Activated CD8-positive, alpha-beta T cell treated with anti-CD3 and anti-CD28 coated beads, Interleukin-2, amount 10 ng/mL, durations not matched to agents 7 days and 5 days (primary cell): ENCODE data around the gene TMEM151A. TPM values are rescaled to one million over a fixed set of nuclear protein-coding genes. Genes with fewer than 3 reads are reported as not detected.
A peak's percentile ranks its signal among the peaks of the same experiment; 100 is the strongest.
"Not testable (repeated sequence)": the region's sequence is repeated elsewhere in the genome, so short reads cannot be mapped to it uniquely, and the experiment has no call there.

Experiments used
- ATAC-seq: fragments of 150-1000 bp; cut with Tn5 transposase; one replicate; pipeline ENCODE4 v1.10.0; 2021; ENCODE audit warnings: moderate library complexity
- CTCF ChIA-PET: fragments of 350-600 bp; sonication (Branson Sonifier 250); formaldehyde crosslinking; loops from one replicate; lab custom pipeline; 2021; ENCODE audit warnings: antibody characterized with exemption; lab: Charles Lee
- POLR2A ChIA-PET: fragments of 350-600 bp; sonication (Branson Sonifier 250); formaldehyde crosslinking; loops from one replicate; lab custom pipeline; 2021; ENCODE audit warnings: antibody characterized with exemption; lab: Charles Lee
- DNase-seq: peaks from one replicate; pipeline ENCODE4 v3.0.0-alpha.2; 2020
- H3K27ac Mint-ChIP-seq: one replicate; pipeline ENCODE4 v1.8.0; 2021; ENCODE audit warnings: mild to moderate bottlenecking, mixed read lengths
- H3K27me3 Mint-ChIP-seq: one replicate; pipeline ENCODE4 v1.8.0; 2021; ENCODE audit warnings: low read depth, mixed read lengths
- H3K36me3 Mint-ChIP-seq: one replicate; pipeline ENCODE4 v1.8.0; 2021; ENCODE audit warnings: low read depth, mixed read lengths
- H3K4me1 Mint-ChIP-seq: one replicate; pipeline ENCODE4 v1.8.0; 2021; ENCODE audit warnings: low read depth, mixed read lengths
- H3K4me3 Mint-ChIP-seq: one replicate; pipeline ENCODE4 v1.8.0; 2021; ENCODE audit warnings: mild to moderate bottlenecking, mixed read lengths
- H3K9me3 Mint-ChIP-seq: one replicate; pipeline ENCODE4 v1.8.0; 2022; ENCODE audit warnings: mixed read lengths; ENCODE audit not compliant: insufficient read depth
- total RNA-seq, 2 experiments: library from RNA; stranded (reverse); gene quantifications; one replicate each; pipeline ENCODE4 v1.2.3, GENCODE V29; 2021

The TMEM151A gene
- total RNA-seq, 2 experiments from 2014 or later: not detected

- peak; percentile 65 for ATAC-seq
- H3K4me3 Mint-ChIP-seq: peak overlapping the region; percentile 84
- POLR2A ChIA-PET: interaction anchor here (0.6 to 1.8 kb wide), 12 partner anchors 11 to 396 kb away, joined by 3 to 15 read pairs (median 4); partner anchors contain the start of genes RBM14 and YIF1A
- peaks cover 50% of the 10 kb centered on the region for H3K36me3 Mint-ChIP-seq
- no peaks in the 10 kb centered on the region for H3K27me3 Mint-ChIP-seq
- H3K4me1 Mint-ChIP-seq: peaks cover 42% of the 10 kb centered on the region
- H3K27ac Mint-ChIP-seq: peak overlapping the region; percentile 98
- DNase-seq: peak; percentile 90
- H3K9me3 Mint-ChIP-seq: no peaks in the 10 kb centered on the region
- CTCF ChIA-PET: interaction anchor here (0.6 to 6.6 kb wide), 9 partner anchors 14 to 1534 kb away, joined by 3 to 64 read pairs (median 3); partner anchors contain the start of gene MUS81
Observed at GRCh38 chr11:66267379-66268243, 24.1 kb upstream of the TMEM151A start.

DNA sequence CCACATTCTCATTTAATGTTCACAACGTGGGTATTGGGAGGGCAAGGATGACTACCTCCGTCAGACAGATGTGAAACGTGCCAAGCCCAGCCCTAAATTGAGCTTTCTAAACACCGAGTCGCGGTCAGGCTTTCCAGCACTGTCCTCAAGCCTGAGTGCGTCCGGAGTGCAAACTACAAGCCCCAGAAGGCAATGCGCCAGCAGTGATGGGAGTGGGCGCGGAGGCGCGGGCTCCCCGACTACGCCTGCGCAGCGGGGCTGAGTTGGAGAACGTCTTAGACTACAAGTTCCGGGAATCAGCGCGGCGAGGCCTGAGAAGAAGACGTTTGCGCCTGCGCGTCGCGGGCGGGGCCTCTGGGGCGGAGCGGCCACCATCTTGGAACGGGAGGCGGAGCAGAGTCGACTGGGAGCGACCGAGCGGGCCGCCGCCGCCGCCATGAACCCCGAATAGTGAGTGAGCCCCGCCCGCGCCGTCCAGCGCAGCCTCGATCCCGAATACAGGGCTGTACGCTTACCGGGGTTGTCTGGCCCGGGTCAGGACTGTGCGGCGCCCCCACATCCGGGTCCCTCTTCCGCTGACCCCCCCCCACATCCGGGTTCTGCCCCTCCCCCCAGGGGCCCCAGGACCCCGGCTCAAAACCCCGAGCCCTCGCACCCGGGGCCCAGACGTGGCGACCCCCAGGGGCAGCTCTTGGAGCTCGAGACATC, 23.3 kb upstream of the TMEM151A start, which contains the start of gene RAB1B:
Gene RAB1B (plus strand): TSS at position 396 of the 708 bp plus-strand sequence. CDS start 41 bp downstream, at position 437.
- Mint-ChIP-seq H3K4me3 (peak within 1 kb of the TSS; percentile 84), H3K4me1 (peaks cover 49% of the 10 kb centered on the region), H3K27me3 (no peaks in the 10 kb centered on the region), H3K36me3 (peaks cover 51% of the 10 kb centered on the region), H3K27ac (peak within 1 kb of the TSS; percentile 98), H3K9me3 (no peaks in the 10 kb centered on the region)
- ChIA-PET CTCF (interaction anchor here (1.0 to 6.6 kb wide), 7 partner anchors 13 to 409 kb away, joined by 3 to 64 read pairs (median 3); partner anchors contain the start of gene MUS81), POLR2A (interaction anchor here (0.5 to 1.8 kb wide), 13 partner anchors 10 to 397 kb away, joined by 3 to 15 read pairs (median 3); partner anchors contain the start of genes RBM14 and YIF1A)
- ATAC-seq (peak; percentile 86), DNase-seq (peak; percentile 100)

DNA sequence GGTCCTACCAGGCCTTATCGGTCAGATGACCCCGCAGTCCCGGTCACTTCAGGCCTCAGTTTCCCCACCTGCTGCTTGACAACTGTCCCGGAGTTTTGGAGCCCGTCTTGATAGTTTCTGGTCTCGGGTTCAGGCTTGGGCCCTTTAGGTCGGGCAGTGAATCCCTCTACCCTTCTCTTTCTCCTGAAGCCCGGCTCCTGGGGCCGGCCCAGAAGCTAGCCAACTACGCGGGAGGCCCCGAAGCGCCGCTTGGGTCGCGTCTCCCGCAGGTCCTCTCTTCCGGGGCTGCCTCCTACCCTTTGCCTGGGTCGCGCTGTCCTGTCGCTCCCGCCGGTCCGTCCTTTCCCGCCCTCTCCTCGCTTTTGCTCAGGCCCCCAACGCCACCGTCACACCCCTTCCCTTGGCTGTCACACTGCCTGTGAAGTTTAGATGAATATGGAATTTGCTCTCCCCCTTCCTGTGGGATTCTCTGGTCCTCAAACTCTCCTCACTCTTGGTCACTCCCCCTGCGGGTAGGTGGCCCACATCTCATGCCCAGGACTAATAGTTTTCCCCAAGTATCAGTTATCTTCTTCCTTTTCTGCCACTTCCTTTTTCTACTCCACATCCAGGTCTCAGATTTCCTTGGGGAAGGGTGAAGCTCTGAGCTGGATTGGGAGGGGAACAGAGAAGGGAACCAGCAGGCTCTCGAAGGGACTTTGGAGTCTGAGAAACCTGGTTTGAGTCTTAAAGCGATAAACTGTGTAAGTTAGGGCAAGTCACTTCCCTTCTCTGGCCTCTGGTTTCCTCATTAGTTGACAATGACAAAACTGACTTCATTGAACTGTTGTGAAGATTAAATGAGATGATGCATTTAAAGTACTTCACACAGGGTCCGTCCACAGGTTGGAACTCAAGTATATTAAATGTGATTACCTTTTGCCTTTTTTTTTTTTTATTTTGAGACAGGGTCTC, 22.5 kb upstream of the TMEM151A start:
- CTCF ChIA-PET: interaction anchor here (1.1 to 6.6 kb wide), 4 partner anchors 12 to 49 kb away, joined by 3 to 64 read pairs (median 3); no protein-coding TSS in a partner anchor
- Mint-ChIP-seq H3K27ac (peak overlapping the region; percentile 98), H3K36me3 (peaks cover 51% of the 10 kb centered on the region), H3K4me1 (peaks cover 52% of the 10 kb centered on the region), H3K9me3 (no peaks in the 10 kb centered on the region), H3K4me3 (peak overlapping the region; percentile 84), H3K27me3 (no peaks in the 10 kb centered on the region)
- POLR2A ChIA-PET: interaction anchor here (0.5 to 1.8 kb wide), 3 partner anchors 20 to 234 kb away, joined by 3 to 5 read pairs (median 3); partner anchors contain the start of gene YIF1A
- ATAC-seq (no peak), DNase-seq (peak; percentile 38)

GRCh38 chr11:66271816-66272215, 19.9 kb upstream of the TMEM151A start:
- Mint-ChIP-seq H3K27ac (no peak overlapping the region), H3K4me3 (no peak overlapping the region), H3K4me1 (peaks cover 49% of the 10 kb centered on the region), H3K36me3 (peaks cover 59% of the 10 kb centered on the region), H3K9me3 (no peaks in the 10 kb centered on the region), H3K27me3 (no peaks in the 10 kb centered on the region)
- DNase-seq (no peak), ATAC-seq (no peak)
- ChIA-PET CTCF (interaction anchor here (0.6 to 6.6 kb wide), 4 partner anchors 10 to 382 kb away, joined by 3 to 64 read pairs (median 3); no protein-coding TSS in a partner anchor), POLR2A (interaction anchor here (0.7 to 3.0 kb wide), 3 partner anchors 10 to 201 kb away, joined by 3 to 16 read pairs (median 5); no protein-coding TSS in a partner anchor)

DNA sequence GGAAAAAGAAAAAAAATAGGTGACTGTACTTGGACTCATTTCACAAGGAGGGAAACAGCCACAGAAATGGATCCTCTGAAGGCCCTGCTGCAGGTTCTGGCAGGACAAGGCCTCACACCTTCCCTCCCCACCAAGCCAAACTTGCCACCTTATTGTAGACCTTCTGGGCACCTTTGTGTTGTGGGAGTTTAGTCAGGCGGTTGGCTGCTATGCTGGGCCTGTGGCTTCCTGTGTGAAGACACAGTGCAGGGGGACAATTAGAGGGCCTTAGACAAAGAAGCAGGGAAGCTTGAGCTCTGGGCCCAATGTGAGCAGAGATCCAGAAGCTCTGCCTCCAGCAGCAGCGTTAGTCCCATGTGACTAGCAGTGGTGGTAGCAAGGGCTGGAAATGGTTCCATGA, 19.1 kb upstream of the TMEM151A start:
- Mint-ChIP-seq H3K4me1 (peaks cover 50% of the 10 kb centered on the region), H3K36me3 (peaks cover 54% of the 10 kb centered on the region), H3K4me3 (peak overlapping the region; percentile 34), H3K27me3 (no peaks in the 10 kb centered on the region), H3K27ac (peak overlapping the region; percentile 62), H3K9me3 (no peaks in the 10 kb centered on the region)
- DNase-seq: peak; percentile 50
- no peak for ATAC-seq
- ChIA-PET POLR2A (interaction anchor here (0.9 to 3.0 kb wide), 2 partner anchors 9 to 40 kb away, joined by 3 to 16 read pairs; no protein-coding TSS in a partner anchor), CTCF (interaction anchor here (0.7 to 6.6 kb wide), 5 partner anchors 9 to 166 kb away, joined by 3 to 64 read pairs (median 3); partner anchors contain the start of gene MRPL11)

DNA sequence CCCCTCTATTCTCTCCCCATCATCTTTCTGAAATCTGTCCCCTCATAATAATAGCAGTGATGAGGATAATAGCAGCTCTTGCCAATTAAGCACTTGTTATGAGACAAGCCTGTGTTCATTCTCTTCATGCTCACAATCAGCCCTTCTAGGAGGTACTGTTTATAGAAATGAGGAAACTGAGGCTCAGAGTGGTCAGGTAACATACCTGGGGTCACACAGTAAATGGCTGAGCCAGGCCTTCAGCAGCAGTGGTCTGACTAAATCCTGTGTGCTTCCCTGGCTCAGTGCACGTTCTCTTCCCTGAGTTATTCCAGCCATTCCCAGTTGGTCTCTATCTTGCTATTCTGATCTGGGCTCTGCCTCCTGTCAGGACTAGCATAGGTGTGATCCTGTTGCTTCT, 17.5 kb upstream of the TMEM151A start:
- no peak for DNase-seq
- ChIA-PET CTCF (interaction anchor here (1.0 kb wide), 1 partner anchor 8 kb away, joined by 4 read pairs; no protein-coding TSS in a partner anchor), POLR2A (no interaction called here)
- H3K4me1 Mint-ChIP-seq: peaks cover 51% of the 10 kb centered on the region
- H3K36me3 Mint-ChIP-seq: peaks cover 52% of the 10 kb centered on the region
- no peak for ATAC-seq
- H3K27me3 Mint-ChIP-seq: peaks cover 3% of the 10 kb centered on the region
- H3K4me3 Mint-ChIP-seq: no peak overlapping the region
- H3K9me3 Mint-ChIP-seq: no peaks in the 10 kb centered on the region
- no peak overlapping the region for H3K27ac Mint-ChIP-seq

DNA sequence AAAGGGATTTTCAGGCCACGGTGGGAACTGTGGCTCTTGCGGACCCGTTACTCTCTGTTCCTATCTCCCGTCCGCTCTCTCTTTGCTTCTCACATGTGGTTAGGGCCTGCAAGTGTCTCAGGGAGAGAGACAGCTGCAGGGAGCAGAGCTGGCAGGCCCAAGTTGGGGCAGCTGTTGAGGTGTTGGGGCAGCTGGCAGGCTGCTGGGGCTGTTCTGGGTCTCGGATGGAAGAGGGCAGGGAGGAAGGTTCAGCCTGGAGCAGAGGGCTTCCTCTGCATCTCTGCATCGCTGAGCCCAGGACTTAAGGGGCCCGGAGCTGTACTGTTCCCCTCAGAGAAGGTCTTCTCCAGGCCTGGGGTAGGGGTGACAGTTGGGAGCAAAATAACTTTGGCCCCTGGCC, 16.3 kb upstream of the TMEM151A start:
- DNase-seq (no peak), ATAC-seq (no peak)
- CTCF ChIA-PET: no interaction called here
- Mint-ChIP-seq H3K4me1 (peaks cover 42% of the 10 kb centered on the region), H3K27me3 (peaks cover 7% of the 10 kb centered on the region), H3K9me3 (no peaks in the 10 kb centered on the region), H3K4me3 (no peak overlapping the region), H3K36me3 (peaks cover 44% of the 10 kb centered on the region), H3K27ac (no peak overlapping the region)
- POLR2A ChIA-PET: interaction anchor here (0.9 kb wide), 1 partner anchor 166 kb away, joined by 3 read pairs; no protein-coding TSS in a partner anchor

- ATAC-seq (no peak), DNase-seq (no peak)
- Mint-ChIP-seq H3K9me3 (no peaks in the 10 kb centered on the region), H3K4me1 (peaks cover 40% of the 10 kb centered on the region), H3K4me3 (no peak overlapping the region), H3K27ac (no peak overlapping the region), H3K27me3 (peaks cover 7% of the 10 kb centered on the region), H3K36me3 (peaks cover 39% of the 10 kb centered on the region)
- ChIA-PET POLR2A (no interaction called here), CTCF (no interaction called here)
Observed at GRCh38 chr11:66275984-66276612, 15.6 kb upstream of the TMEM151A start.

DNA sequence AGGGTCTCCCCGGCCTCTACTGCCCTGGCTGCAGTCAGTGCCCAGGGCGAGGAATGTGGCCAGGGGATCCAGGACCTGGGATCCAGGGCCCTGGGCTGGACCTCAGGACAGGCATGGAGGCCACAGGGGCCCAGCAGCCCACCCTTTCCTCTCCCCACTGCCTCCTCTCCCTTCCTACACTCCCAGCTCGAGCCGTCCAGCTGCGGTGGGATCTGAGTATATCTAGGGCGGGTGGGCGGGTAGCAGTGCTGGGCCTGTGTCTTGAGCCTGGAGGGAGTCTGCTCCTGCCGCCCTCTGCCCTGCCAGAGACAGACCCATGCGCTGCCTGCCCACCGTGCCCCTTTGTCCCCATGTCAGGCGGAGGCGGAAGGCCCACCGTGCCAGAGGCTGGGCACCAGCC, 15.1 kb upstream of the TMEM151A start:
- not testable (repeated sequence) for ATAC-seq, H3K27me3 Mint-ChIP-seq, DNase-seq, H3K9me3 Mint-ChIP-seq
- CTCF ChIA-PET: interaction anchor here (1.3 kb wide), 1 partner anchor 13 kb away, joined by 3 read pairs; the partner anchor contains the start of gene YIF1A
- H3K36me3 Mint-ChIP-seq: peaks cover 38% of the 10 kb centered on the region
- H3K4me1 Mint-ChIP-seq: peaks cover 45% of the 10 kb centered on the region
- H3K27ac Mint-ChIP-seq: peak overlapping the region; percentile 16
- POLR2A ChIA-PET: interaction anchor here (1.1 to 1.4 kb wide), 2 partner anchors 11 to 13 kb away, joined by 3 to 5 read pairs; partner anchors contain the start of gene YIF1A
- peak overlapping the region; percentile 8 for H3K4me3 Mint-ChIP-seq

DNA sequence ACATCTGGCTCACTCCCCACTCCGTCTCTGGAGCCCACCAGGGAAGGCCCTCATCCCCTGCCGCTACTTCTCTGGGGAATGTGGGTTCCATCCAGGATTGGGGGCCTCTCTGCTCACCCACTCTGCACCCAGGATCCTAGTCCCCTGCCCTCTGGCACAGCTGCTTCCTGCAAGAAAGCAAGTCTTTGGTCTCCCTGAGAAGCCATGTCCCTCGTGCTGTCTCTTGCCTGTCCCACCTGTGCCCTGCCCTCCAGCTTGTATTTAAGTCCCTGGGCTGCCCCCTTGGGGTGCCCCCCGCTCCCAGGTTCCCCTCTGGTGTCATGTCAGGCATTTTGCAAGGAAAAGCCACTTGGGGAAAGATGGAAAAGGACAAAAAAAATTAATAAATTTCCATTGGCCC, 14.6 kb upstream of the TMEM151A start:
- DNase-seq, H3K27me3 Mint-ChIP-seq, H3K9me3 Mint-ChIP-seq, ATAC-seq: not testable (repeated sequence)
- CTCF ChIA-PET: interaction anchor here (1.3 kb wide), 1 partner anchor 12 kb away, joined by 3 read pairs; the partner anchor contains the start of gene YIF1A
- peaks cover 44% of the 10 kb centered on the region for H3K4me1 Mint-ChIP-seq
- peak overlapping the region; percentile 16 for H3K27ac Mint-ChIP-seq
- peaks cover 34% of the 10 kb centered on the region for H3K36me3 Mint-ChIP-seq
- POLR2A ChIA-PET: interaction anchor here (1.1 to 1.4 kb wide), 2 partner anchors 11 to 12 kb away, joined by 3 to 5 read pairs; partner anchors contain the start of gene YIF1A
- peak overlapping the region; percentile 8 for H3K4me3 Mint-ChIP-seq
